GF-D8 (cell line): Measurements from ENCODE around the gene TMSB15B.
"Not testable (repeated sequence)": the region's sequence is repeated elsewhere in the genome, so short reads cannot be mapped to it uniquely, and the experiment has no call there.

ENCODE experiments used
- DNase-seq: peaks from one replicate; lab custom pipeline; 2025; lab: John Stamatoyannopoulos, UW

Gene TMSB15B

GRCh38 chrX:103962411-103963278 is at the start of gene TMSB15B:
TSS of gene TMSB15B (plus strand) at chrX:103962627.
- not testable (repeated sequence) for DNase-seq

GRCh38 chrX:103913356-103914020 is 48.9 kb upstream of the TMSB15B start:
- no peak for DNase-seq

GRCh38 chrX:103918050-103918449 is 44.4 kb upstream of the TMSB15B start:
- DNase-seq, result no peak

GRCh38 chrX:103918571-103919269 is 43.7 kb upstream of the TMSB15B start:
- no peak for DNase-seq

- no peak for DNase-seq
Observed at GRCh38 chrX:103919270-103919637, 43.2 kb upstream of the TMSB15B start.

- DNase-seq, result not testable (repeated sequence)
Observed at GRCh38 chrX:103920515-103920914, 41.9 kb upstream of the TMSB15B start.

GRCh38 chrX:103927030-103927429 is 35.4 kb upstream of the TMSB15B start:
- no peak for DNase-seq

GRCh38 chrX:103927633-103928032 is 34.8 kb upstream of the TMSB15B start:
- DNase-seq, result no peak

- no peak for DNase-seq
Observed at GRCh38 chrX:103932133-103932532, 30.3 kb upstream of the TMSB15B start.

GRCh38 chrX:103940257-103940656 is 22.2 kb upstream of the TMSB15B start:
- DNase-seq, result not testable (repeated sequence)

GRCh38 chrX:103941201-103941975 is 21.0 kb upstream of the TMSB15B start:
- DNase-seq, result no peak

- no peak for DNase-seq
Observed at GRCh38 chrX:103949506-103949905, 12.9 kb upstream of the TMSB15B start.

- no peak for DNase-seq
Observed at GRCh38 chrX:103953353-103953752, 9.1 kb upstream of the TMSB15B start.

GRCh38 chrX:103954259-103954658 is 8.2 kb upstream of the TMSB15B start:
- no peak for DNase-seq

GRCh38 chrX:103960599-103960998 is 1.8 kb upstream of the TMSB15B start:
- not testable (repeated sequence) for DNase-seq

GRCh38 chrX:103983508-103983907 is 21.1 kb downstream of the TMSB15B start:
- DNase-seq, result not testable (repeated sequence)

GRCh38 chrX:103999234-103999633 is 36.8 kb downstream of the TMSB15B start:
- DNase-seq, result no peak

GRCh38 chrX:104008831-104009230 is 46.4 kb downstream of the TMSB15B start:
- DNase-seq, result no peak

- no peak for DNase-seq
Observed at GRCh38 chrX:104013158-104013557, 50.7 kb downstream of the TMSB15B start.

GRCh38 chrX:104013606-104014005 is 51.2 kb downstream of the TMSB15B start, which contains the start of gene H2BW1:
TSS of gene H2BW1 (minus strand) at chrX:104013708. CDS start at chrX:104013576, 132 bp downstream.
- no peak for DNase-seq

- DNase-seq, result not testable (repeated sequence)
Observed at GRCh38 chrX:104015576-104015975, 53.1 kb downstream of the TMSB15B start.
